ENCODE data around the gene TBL3. TPM values are rescaled to one million over a fixed set of nuclear protein-coding genes. Genes with fewer than 3 reads are reported as not detected.

TBL3 gene
- total and polyA plus RNA-seq, 9 of the 15 experiments (the other 6 are each of a cell fraction or from before 2014, with no cell fraction given) = 0.97 to 117 (median 24.5) TPM

- TF ChIP-seq ZNF609 (CRISPR knock-in tag; IDR thresholded peaks at IDR 0.05; ENCODE audit: borderline replicate concordance) (no peak; the same call in 1 of the 2 replicates), DDX20 (tag; IDR thresholded peaks at IDR 0.05; ENCODE audit: low read depth) (no peak), PRMT5 (CRISPR knock-in tag; IDR thresholded peaks at IDR 0.05) (no peak), E4F1 (CRISPR knock-in tag; IDR thresholded peaks at IDR 0.05; ENCODE audit: borderline replicate concordance) (no peak), ASH1L (IDR thresholded peaks at IDR 0.05; ENCODE audit: borderline replicate concordance, low read depth, partially characterized antibody) (no peak), ERF (CRISPR knock-in tag; IDR thresholded peaks at IDR 0.05) (peak; percentile 90), RBM34 (IDR thresholded peaks at IDR 0.05; ENCODE audit: borderline replicate concordance, insufficient read depth, low read length) (no peak), TCF3 (CRISPR knock-in tag; IDR thresholded peaks at IDR 0.05) (peak; percentile 43), CBFA2T3 (IDR thresholded peaks at IDR 0.05) (peak; percentile 11; the same call in 1 of the 2 replicates), NCOR1 (IDR thresholded peaks at IDR 0.05) (peak; percentile 27; the same call in 1 of the 2 replicates), MITF (IDR thresholded peaks at IDR 0.05) (no peak), ZZZ3 (IDR thresholded peaks at IDR 0.05) (no peak), ZBTB8A (IDR thresholded peaks at IDR 0.05; ENCODE audit: partially characterized antibody) (no peak), ZBTB7A (IDR thresholded peaks at IDR 0.05; ENCODE audit: borderline replicate concordance, control insufficient read depth, low read depth, low read length) (0 out of 2 replicates have a peak, but pooled peaks have one; percentile 19), ETV5 (CRISPR knock-in tag; IDR thresholded peaks at IDR 0.05; ENCODE audit: low read depth) (peak; percentile 96), PTRF (tag; IDR thresholded peaks at IDR 0.05) (no peak), ZNF354B (CRISPR knock-in tag; IDR thresholded peaks at IDR 0.05) (no peak)
Measured at GRCh38 chr16:1971796-1972489, at the start of gene TBL3 (continued).
